ENCODE results near the gene DCAF17. TPM values are rescaled to one million over a fixed set of nuclear protein-coding genes. Genes with fewer than 3 reads are reported as not detected.

Gene DCAF17
- total RNA-seq, 4 donors from 2014 or later = 12.0 to 22.8 (median 14.3) TPM

DNA sequence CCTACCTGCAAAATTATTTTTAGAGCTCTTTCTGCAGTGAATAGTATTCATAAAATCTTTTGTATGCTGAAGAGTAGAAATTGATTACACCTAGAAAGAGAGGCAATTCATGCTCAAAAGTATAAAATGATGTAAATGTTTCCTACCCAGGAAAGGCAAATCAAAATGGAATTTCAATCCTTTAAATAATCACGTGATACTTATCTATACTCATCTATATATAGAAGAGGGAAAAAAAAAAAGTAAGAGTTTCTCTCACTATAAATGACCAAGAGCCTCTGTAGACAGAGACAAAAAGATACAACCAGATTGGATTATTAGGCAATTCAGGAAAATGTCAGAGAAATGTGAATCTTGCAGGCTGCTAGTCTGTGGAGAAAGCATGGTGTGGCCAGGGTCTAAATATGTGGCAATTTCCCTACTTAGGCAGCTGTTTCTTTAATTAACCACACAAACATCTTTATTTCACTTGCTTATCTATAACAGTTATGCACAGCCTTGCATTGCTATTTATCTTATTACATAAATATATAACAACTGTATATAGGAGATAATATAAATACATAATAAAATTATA lies 39.8 kb upstream of the DCAF17 start:
- TF ChIP-seq POLR2AphosphoS5 (IDR thresholded peaks at IDR 0.05) (no peak), POLR2A (IDR thresholded peaks at IDR 0.05; ENCODE audit: low read depth) (no peak), EP300 (IDR thresholded peaks at IDR 0.05) (no peak)
- TF ChIP-seq, protein P1, sequence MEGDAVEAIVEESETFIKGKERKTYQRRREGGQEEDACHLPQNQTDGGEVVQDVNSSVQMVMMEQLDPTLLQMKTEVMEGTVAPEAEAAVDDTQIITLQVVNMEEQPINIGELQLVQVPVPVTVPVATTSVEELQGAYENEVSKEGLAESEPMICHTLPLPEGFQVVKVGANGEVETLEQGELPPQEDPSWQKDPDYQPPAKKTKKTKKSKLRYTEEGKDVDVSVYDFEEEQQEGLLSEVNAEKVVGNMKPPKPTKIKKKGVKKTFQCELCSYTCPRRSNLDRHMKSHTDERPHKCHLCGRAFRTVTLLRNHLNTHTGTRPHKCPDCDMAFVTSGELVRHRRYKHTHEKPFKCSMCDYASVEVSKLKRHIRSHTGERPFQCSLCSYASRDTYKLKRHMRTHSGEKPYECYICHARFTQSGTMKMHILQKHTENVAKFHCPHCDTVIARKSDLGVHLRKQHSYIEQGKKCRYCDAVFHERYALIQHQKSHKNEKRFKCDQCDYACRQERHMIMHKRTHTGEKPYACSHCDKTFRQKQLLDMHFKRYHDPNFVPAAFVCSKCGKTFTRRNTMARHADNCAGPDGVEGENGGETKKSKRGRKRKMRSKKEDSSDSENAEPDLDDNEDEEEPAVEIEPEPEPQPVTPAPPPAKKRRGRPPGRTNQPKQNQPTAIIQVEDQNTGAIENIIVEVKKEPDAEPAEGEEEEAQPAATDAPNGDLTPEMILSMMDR (IDR thresholded peaks at IDR 0.05) = no peak
- intact Hi-C loops (cut with DNase I) = no loop called here

DNA sequence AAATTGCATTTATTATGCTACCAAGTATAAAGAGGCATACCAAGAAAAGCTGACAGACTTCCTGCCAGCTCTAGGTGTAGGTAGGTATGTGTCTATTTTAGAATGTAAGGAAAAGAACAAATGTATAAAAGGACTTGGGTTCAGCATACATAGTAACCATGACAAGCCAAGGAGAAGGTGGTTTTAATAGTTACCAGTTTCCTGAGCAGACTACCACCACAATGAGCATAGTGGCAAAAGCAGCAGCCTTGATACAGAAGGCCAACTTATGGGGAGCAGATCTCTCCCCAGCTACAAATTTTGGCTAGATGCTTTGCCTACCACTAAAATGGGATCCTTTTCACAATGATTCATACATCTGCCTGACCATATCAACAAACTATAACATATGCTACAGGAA lies 34.7 kb upstream of the DCAF17 start:
- Histone ChIP-seq H3K27me3 (no peaks in the 10 kb centered on the region), H3K4me3 (no peak overlapping the region), H3K27ac (replicated peaks in 1 of 4) (no peak overlapping the region), H3K36me3 (no peaks in the 10 kb centered on the region), H3K9me3 (peaks cover 0 to 9% (median 3%) of the 10 kb centered on the region in 4 donors), H3K4me1 (peaks cover 0 to under 1% (median 0%) of the 10 kb centered on the region in 4 donors)
- DNase-seq (ENCODE audit: extremely low spot score) = no peak
- TF ChIP-seq EP300 (IDR thresholded peaks at IDR 0.05) (no peak), POLR2AphosphoS5 (IDR thresholded peaks at IDR 0.05) (no peak), POLR2A (IDR thresholded peaks at IDR 0.05; ENCODE audit: low read depth) (no peak)
- TF ChIP-seq, protein P1 (IDR thresholded peaks at IDR 0.05) = no peak
- intact Hi-C loops (cut with DNase I) = no loop called here

More for the DNA sequence above, 39.8 kb upstream of the DCAF17 start:
- peaks cover 0 to 12% (median 5%) of the 10 kb centered on the region in 4 donors for H3K4me1 ChIP-seq
- DNase-seq (ENCODE audit: extremely low spot score) = no peak
- H3K4me3 ChIP-seq = no peak overlapping the region
- WGBS = 59% methylated on average over 1 of the region's 1 CpG
- H3K9me3 ChIP-seq = peaks cover 0 to 6% (median 0%) of the 10 kb centered on the region in 4 donors
- H3K36me3 ChIP-seq = no peaks in the 10 kb centered on the region
- H3K27ac ChIP-seq (replicated peaks in 1 of 4) = no peak overlapping the region
- H3K27me3 ChIP-seq = no peaks in the 10 kb centered on the region

DNA sequence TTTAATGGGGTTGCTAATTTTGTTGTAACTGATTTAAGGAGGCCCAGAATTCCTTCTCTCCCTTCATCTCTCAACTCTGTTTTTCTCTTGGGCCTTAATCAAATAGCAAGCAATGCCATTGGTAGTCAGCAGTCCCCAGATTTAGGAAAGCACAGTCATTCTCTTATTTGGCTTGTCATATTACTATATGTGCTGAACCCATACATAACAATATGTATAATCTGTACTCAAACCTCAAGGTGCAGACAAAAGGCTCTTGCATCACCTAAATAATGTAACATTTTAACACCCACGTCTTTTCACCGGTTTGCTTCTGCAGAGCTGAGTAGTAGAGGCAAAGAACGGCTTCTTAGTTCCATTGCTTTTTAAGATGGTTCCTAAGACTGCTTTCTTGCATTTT lies 33.6 kb upstream of the DCAF17 start:
- Histone ChIP-seq H3K27ac (replicated peaks in 1 of 4) (no peak overlapping the region), H3K4me1 (peaks cover 0 to 6% (median 0%) of the 10 kb centered on the region in 4 donors), H3K27me3 (no peaks in the 10 kb centered on the region), H3K9me3 (peaks cover 0 to 9% (median 3%) of the 10 kb centered on the region in 4 donors), H3K4me3 (no peak overlapping the region), H3K36me3 (no peaks in the 10 kb centered on the region)
- no peak for DNase-seq (ENCODE audit: extremely low spot score)
- intact Hi-C loops (cut with DNase I) = no loop called here
- TF ChIP-seq, protein P1 (IDR thresholded peaks at IDR 0.05) = no peak
- TF ChIP-seq POLR2AphosphoS5 (IDR thresholded peaks at IDR 0.05) (no peak), EP300 (IDR thresholded peaks at IDR 0.05) (no peak), POLR2A (IDR thresholded peaks at IDR 0.05; ENCODE audit: low read depth) (no peak)
- 93% methylated on average over 3 of the region's 3 CpGs for WGBS

DNA sequence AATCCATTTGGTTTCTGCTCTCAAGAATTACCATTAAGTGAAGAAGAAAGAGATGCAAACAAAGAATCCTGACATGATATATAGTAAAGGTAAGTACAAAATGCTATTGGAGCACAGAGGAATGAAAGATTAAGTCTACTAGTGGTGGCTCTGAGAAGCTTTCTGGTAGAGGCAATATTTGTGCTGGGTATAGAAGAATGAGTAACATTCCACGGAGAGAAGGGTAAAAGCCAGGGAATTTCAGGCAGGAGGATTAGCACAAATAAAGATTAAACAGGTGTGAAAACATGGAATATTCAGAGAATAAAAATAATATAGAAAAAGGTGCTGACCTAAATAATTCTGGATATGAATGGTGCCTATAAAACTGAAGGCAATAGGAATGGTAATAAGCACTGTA lies 32.1 kb upstream of the DCAF17 start:
- H3K4me3 ChIP-seq = no peak overlapping the region
- peaks cover 0 to 6% (median 0%) of the 10 kb centered on the region in 4 donors for H3K4me1 ChIP-seq
- TF ChIP-seq EP300 (IDR thresholded peaks at IDR 0.05) (no peak), POLR2AphosphoS5 (IDR thresholded peaks at IDR 0.05) (no peak), POLR2A (IDR thresholded peaks at IDR 0.05; ENCODE audit: low read depth) (no peak)
- TF ChIP-seq, protein P1 (IDR thresholded peaks at IDR 0.05) = no peak
- no peak overlapping the region for H3K27ac ChIP-seq (replicated peaks in 1 of 4)
- intact Hi-C loops (cut with DNase I) = no loop called here
- WGBS = 97% methylated on average over 1 of the region's 1 CpG
- peaks cover 0 to 9% (median 3%) of the 10 kb centered on the region in 4 donors for H3K9me3 ChIP-seq
- DNase-seq (ENCODE audit: extremely low spot score) = no peak
- H3K27me3 ChIP-seq = no peaks in the 10 kb centered on the region
- H3K36me3 ChIP-seq = no peaks in the 10 kb centered on the region
